ENCODE measurements around the gene RASA4B.
"Not testable (repeated sequence)": the region's sequence is repeated elsewhere in the genome, so short reads cannot be mapped to it uniquely, and the experiment has no call there.

Gene RASA4B

GRCh38 chr7:102510575-102510974 is 7.0 kb downstream of the RASA4B start:
- not testable (repeated sequence) for DNase-seq

DNA sequence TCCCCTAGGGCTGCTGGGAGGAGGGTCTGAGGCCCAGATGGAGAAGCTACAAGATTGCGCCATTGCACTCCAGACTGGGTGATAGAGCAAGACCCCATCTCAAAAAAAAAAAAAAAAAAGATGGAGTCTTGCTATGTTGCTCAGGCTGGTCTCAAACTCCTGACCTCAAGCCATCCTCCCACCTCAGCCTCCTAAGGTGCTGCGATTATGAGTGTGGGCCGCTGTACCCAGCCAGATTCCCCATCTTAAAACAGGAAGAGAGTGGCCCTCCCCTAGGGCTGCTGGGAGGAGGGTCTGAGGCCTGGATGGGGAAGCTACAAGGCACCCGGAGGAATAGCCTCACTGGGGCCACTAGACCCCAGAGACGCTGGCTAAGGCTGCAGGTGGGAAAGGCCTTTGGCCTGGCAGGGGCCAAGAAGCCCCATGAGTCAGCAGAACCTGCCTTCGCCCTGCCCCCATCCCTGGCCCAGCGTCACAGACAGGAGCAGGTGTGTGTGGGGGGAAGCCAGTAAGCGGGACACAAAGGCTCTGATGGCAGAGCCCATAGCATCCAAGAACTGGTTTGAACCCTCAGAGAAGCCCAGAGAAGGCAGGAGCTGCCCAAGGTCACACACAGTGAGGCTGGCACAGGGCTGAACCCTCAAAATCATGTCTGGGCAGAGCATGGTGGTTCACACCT is 10.0 kb downstream of the RASA4B start:
- DNase-seq = not testable (repeated sequence)

DNA sequence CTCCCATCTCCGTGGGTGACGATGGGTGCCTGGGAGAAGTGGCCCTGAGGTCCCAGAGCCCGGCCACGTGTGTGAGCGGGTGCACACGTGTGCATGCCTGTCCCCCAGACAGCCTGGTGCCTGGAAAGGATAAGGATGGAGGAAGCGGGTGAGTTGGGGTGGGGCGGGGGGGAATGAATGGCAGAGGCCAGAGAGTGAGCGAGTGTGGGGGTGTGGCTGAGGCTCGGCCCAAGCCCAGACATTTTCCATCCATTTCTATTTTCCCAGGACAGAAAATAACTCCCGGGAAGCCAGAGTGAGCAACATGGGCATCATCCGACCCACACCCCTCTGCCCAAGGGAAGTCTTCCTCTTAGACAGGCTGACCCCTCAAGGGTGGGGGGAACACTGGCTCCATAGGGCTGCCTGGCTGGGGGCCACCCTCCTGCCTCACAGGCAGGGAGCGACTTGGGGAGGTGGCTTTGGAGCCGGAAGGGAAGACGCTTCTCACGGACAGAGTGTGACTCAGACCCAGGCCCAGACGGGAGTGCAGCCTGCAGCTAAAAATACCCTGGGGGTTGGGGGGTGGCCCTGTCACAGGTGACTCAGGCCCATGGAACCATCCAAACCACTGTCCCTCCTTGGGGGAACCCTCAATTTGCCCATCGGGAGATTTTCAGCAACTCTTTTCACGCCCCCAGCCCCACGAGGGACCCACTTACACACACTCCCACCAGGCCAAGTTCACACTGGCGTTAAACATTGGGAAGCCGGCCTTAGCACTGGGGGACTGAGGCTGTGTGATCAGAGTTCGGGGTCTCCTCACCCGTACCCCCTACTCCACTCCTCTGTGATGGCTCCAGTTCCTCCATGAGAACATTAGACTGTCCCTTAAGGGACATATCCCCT is 12.0 kb downstream of the RASA4B start:
- DNase-seq = not testable (repeated sequence)

- not testable (repeated sequence) for DNase-seq
Observed at GRCh38 chr7:102503141-102503540, 14.4 kb downstream of the RASA4B start.

DNA sequence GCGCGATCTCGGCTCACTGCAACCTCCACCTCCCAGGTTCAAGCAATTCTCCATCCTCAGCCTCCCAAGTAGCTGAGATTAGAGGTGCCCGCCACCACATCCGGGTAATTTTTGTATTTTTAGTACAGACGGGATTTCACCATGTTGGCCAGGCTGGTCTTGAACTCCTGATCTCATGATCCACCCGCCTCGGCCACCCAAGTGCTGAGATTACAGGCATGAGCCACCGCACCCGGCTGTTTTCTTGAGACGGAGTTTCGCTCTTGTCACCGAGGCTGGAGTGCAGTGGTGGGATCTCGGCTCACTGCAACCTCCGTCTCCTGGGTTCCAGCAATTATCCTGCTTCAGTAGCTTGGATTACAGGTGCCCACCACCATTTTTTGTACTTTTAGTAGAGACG is 19.3 kb downstream of the RASA4B start:
- DNase-seq = not testable (repeated sequence)

- not testable (repeated sequence) for DNase-seq
Observed at GRCh38 chr7:102497308-102497707, 20.3 kb downstream of the RASA4B start.

DNA sequence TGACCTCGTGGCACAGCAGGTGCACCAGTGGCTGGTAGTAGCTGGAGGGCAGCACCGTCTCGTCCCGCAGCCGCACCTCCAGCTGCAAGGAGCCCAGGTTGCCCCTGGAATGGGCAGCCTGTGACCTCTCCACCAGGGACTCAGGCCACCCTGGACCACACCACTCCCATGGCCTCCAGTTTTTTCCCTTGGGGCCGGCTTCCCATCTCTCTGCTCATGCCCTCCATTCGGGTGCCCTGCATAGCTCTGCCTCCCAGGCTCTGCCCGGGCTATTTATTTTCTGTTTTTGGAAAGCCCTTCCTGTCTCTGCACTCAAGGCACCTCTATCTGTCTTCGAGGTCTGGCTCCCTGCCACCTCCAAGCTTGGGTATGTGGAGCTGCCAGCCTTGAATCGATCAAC is 20.7 kb downstream of the RASA4B start:
- peak; percentile 0 for DNase-seq

DNA sequence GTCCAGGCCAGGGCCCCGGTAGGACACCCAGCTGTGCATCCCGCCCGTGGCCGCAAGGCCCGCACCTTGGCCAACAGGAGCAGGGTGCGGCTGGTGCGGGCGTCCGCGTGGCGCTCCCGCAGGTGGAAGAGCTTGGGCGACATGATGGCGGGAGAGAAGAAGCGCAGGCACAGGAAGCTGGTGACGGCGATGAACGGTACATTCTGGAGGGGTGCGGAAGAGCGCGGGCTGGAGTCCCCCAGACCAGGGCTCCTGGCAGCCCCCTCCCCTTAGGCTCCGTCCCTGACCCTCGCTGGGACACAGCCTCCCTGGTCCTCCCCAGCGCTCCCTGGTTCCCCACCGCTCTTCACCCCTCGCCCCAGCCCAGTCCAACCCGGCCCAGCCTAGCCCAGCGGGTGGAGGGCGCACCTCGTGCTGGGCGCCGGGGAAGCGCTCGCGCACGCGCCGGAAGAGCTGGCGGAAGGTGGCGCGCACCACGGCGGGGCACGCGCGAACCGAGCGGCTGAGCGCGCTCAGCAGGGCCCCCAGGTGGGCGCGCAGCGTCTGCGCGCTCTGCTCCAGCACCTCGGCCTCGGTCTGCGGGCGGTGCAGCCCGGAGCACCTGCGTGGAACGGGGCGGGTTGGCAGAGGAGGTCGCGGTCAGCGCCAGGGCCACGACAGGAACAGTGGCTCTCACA is 23.0 kb downstream of the RASA4B start:
- DNase-seq = not testable (repeated sequence)

- not testable (repeated sequence) for DNase-seq
Observed at GRCh38 chr7:102494026-102494425, 23.6 kb downstream of the RASA4B start.

DNA sequence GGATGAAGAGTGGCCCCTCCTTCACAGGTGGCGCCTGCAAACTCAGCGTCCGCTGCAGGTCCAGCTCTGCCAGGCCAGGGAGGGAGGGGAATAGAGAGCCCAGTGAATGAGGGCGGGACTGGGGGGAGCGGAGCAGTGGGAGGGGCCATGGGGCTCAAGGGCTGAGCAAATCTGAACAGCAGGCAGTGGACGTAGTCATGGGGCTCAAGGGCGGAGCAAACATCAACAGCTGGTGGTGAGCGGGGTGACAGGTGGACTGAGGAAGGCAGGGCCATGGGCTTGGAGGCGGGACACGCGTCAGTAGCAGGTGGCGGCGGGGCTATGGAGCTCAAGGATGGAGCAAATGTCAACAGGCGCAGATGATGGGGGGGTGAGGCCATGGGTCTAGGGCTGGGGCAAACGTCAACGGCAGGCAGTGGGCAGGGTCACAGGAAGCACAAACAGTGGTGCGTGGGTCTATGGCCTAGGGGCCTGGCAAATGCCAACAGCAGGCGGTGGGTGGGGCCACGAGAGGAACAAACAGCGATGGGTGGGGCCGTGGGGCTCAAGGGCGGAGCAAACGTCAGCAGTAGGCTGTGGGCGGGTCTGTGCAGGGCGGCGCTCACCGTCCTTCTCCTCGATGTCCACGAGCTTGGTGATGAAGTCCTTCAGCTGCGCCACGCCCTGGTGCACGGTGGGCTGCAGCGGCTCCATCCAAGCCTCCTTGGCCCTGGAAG is 24.2 kb downstream of the RASA4B start:
- DNase-seq = peak; percentile 20

- DNase-seq = not testable (repeated sequence)
Observed at GRCh38 chr7:102490529-102491075, 27.0 kb downstream of the RASA4B start.

GRCh38 chr7:102484317-102484716 is 33.3 kb downstream of the RASA4B start:
- DNase-seq = not testable (repeated sequence)

- DNase-seq = not testable (repeated sequence)
Observed at GRCh38 chr7:102481962-102482361, 35.6 kb downstream of the RASA4B start.

DNA sequence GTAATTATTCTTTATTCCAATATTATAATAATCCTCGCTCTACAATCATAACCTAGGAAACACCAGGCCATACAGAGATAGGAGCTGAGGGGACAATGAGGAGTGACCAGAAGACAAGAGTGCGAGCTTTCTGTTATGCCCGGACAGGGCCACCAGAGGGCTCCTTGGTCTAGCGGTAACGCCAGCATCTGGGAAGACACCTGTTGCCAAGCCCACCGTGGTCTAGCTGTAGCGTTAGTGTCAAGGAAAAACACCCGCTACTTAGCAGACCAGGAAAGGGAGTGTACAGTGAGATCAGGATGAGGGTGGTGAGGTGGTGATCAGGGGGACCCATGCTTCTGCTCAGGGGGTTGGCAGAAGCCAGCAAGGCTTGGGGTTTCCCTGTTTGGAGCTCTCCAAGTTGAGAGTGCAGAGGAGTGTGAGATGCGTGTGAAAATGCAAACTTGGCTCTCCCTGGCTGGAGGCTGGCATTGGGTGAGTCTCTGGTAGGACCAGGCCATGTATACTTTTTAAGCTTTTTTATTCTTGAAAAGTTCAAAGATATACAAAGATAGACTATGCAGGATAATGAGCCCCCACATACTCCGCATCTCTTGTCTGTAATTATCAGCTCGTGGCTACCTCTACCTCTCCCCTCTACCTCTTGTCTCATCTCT is 37.5 kb downstream of the RASA4B start:
- DNase-seq = peak; percentile 37

- DNase-seq = not testable (repeated sequence)
Observed at GRCh38 chr7:102479209-102479584, 38.4 kb downstream of the RASA4B start.

DNA sequence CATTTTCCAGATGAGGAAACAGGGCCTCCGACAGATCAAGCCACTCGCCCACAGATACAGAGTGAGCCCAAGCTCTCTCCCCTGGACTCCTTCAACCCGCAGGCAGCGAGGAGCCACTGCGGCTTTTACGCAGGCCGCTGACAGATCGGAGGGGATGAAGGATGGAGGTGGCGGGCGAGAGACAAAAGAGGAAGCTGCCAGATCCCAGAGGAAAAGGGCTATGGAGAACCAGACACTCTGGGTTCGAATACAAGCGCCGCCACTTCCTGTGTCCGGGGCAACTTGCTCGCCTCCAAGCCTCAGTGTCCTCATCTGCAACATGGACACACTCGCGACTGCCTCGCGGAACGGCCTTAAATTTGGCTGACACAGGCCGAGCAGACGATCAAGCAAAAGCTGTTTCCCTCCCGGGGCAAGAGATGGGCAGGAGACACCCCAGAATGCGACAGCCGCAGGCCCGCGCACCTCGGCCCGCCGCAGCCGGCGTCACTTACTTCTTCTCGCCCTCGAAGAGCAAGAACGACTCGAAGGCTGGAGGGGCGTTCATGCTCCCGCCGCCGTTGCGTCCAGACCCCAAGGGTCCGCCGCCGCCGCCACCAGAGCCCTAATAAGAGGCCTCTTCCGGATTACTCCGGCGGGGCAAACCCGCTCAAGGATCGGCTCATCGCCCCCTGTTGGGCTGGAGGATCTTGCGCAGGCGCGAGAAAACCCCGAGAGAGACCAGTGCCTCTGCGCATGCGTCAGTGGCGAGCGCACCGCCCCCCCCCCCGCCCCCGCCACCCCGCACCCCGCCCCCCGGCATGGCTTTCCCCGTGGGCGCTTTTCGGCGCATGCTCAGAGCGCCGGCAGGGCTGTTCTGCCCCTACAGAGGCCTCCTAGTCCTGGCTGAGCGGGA is 39.0 kb downstream of the RASA4B start, which contains the start of gene POLR2J:
TSS of gene POLR2J (minus strand) at position 609 of the 895 bp plus-strand sequence. CDS start at position 547, 62 bp downstream.
- DNase-seq = peak; percentile 92

GRCh38 chr7:102474736-102475435 is 42.7 kb downstream of the RASA4B start:
- not testable (repeated sequence) for DNase-seq

GRCh38 chr7:102474116-102474515 is 43.5 kb downstream of the RASA4B start:
- DNase-seq = not testable (repeated sequence)

GRCh38 chr7:102473271-102473991 is 44.1 kb downstream of the RASA4B start:
- no peak for DNase-seq
